Immature natural killer cell (primary cell): ENCODE measurements around the gene AASDH. TPM values are rescaled to one million over a fixed set of nuclear protein-coding genes. Genes with fewer than 3 reads are reported as not detected.

Experiments used
- DNase-seq, 3 donors: peaks; one replicate each; pipeline ENCODE4 v3.0.0; 2022; ENCODE audit warnings: mixed read lengths in 1 of 3
- H3K27ac Mint-ChIP-seq, 6 donors: one replicate each; pipeline ENCODE4 v1.8.0; 2020; ENCODE audit warnings: mixed read lengths in 6 of 6, mild to moderate bottlenecking in 5 of 6, inconsistent platforms in 4 of 6, moderate library complexity in 3 of 6
- H3K27me3 Mint-ChIP-seq, 3 donors: one replicate each; pipeline ENCODE4 v1.8.0; 2020 to 2021; ENCODE audit warnings: low read depth in 3 of 3, mild to moderate bottlenecking in 3 of 3, mixed read lengths in 3 of 3, moderate library complexity in 3 of 3, inconsistent platforms in 1 of 3
- H3K36me3 Mint-ChIP-seq, 3 donors: one replicate each; pipeline ENCODE4 v1.8.0; 2020; ENCODE audit warnings: mixed read lengths in 3 of 3, inconsistent platforms in 2 of 3, mild to moderate bottlenecking in 2 of 3
- H3K4me1 Mint-ChIP-seq, 2 donors: one replicate each; pipeline ENCODE4 v1.8.0; 2020; ENCODE audit warnings: inconsistent platforms in 2 of 2, mild to moderate bottlenecking in 2 of 2, mixed read lengths in 2 of 2, moderate library complexity in 1 of 2
- H3K4me3 Mint-ChIP-seq, 5 donors: one replicate each; pipeline ENCODE4 v1.8.0; 2020; ENCODE audit warnings: mild to moderate bottlenecking in 5 of 5, mixed read lengths in 5 of 5, inconsistent platforms in 3 of 5, moderate library complexity in 3 of 5
- H3K9me3 Mint-ChIP-seq, 6 donors: one replicate each; pipeline ENCODE4 v1.8.0; 2020; ENCODE audit warnings: mild to moderate bottlenecking in 6 of 6, mixed read lengths in 6 of 6, inconsistent platforms in 4 of 6, moderate library complexity in 3 of 6
- polyA plus RNA-seq, 3 donors: library from polyadenylated mRNA; unstranded; fragments of 300-500 nt; fragmentation: Illumina TruSeq; gene quantifications; one replicate each; pipeline ENCODE4 v1.2.3, GENCODE V29; 2021

Gene AASDH
- polyA plus RNA-seq, 3 donors from 2014 or later = 11.3 to 13.7 (median 11.4) TPM

- no peaks in the 10 kb centered on the region for H3K4me1 Mint-ChIP-seq
- H3K27me3 Mint-ChIP-seq = no peaks in the 10 kb centered on the region
- peaks cover 0 to 14% (median 9%) of the 10 kb centered on the region in 3 donors for H3K36me3 Mint-ChIP-seq
- no peak for DNase-seq
- peak overlapping the region in 1 of 6 donors; percentile 18 for H3K27ac Mint-ChIP-seq
- no peak overlapping the region for H3K4me3 Mint-ChIP-seq
- H3K9me3 Mint-ChIP-seq = no peaks in the 10 kb centered on the region
Measured at GRCh38 chr4:56410247-56411062, 23.2 kb upstream of the AASDH start.

GRCh38 chr4:56409511-56410090, 22.3 kb upstream of the AASDH start:
- Mint-ChIP-seq H3K27me3 (no peaks in the 10 kb centered on the region), H3K4me1 (no peaks in the 10 kb centered on the region), H3K27ac (no peak overlapping the region), H3K9me3 (no peaks in the 10 kb centered on the region), H3K36me3 (peaks cover 0 to 14% (median 14%) of the 10 kb centered on the region in 3 donors), H3K4me3 (no peak overlapping the region)
- no peak for DNase-seq

GRCh38 chr4:56408978-56409377, 21.7 kb upstream of the AASDH start:
- Mint-ChIP-seq H3K4me1 (no peaks in the 10 kb centered on the region), H3K36me3 (peaks cover 0 to 14% (median 14%) of the 10 kb centered on the region in 3 donors), H3K27me3 (no peaks in the 10 kb centered on the region), H3K27ac (no peak overlapping the region), H3K4me3 (no peak overlapping the region), H3K9me3 (no peaks in the 10 kb centered on the region)
- DNase-seq = no peak

- Mint-ChIP-seq H3K36me3 (peaks cover 4 to 17% (median 14%) of the 10 kb centered on the region in 3 donors), H3K4me1 (no peaks in the 10 kb centered on the region), H3K27me3 (peaks cover 0 to 2% (median 0%) of the 10 kb centered on the region in 3 donors), H3K27ac (no peak overlapping the region), H3K9me3 (no peaks in the 10 kb centered on the region), H3K4me3 (no peak overlapping the region)
- DNase-seq = no peak
Measured at GRCh38 chr4:56406151-56406550, 18.9 kb upstream of the AASDH start.

DNA sequence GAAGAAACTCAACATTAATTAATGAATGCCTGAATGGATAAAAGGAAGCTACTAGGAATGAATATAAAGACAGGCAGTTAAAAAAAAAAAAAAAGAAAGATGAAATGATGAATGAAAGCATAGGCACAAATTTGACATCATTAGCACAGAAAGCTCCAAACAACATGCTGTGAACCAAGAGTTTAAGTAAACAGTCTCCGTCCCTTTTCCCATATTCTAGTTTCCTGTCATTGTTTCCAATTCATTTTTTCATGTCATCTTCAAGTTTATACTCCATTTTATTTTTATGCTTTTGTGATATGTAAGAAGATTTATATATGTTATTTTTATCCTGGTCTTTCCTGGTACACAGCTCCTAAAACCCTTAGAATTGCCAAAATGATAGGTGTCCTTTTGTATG, 17.7 kb upstream of the AASDH start:
- Mint-ChIP-seq H3K4me1 (no peaks in the 10 kb centered on the region), H3K27me3 (peaks cover 0 to 2% (median 0%) of the 10 kb centered on the region in 3 donors), H3K4me3 (no peak overlapping the region), H3K9me3 (no peaks in the 10 kb centered on the region), H3K27ac (no peak overlapping the region), H3K36me3 (peaks cover 6 to 25% (median 14%) of the 10 kb centered on the region in 3 donors)
- DNase-seq = no peak

DNA sequence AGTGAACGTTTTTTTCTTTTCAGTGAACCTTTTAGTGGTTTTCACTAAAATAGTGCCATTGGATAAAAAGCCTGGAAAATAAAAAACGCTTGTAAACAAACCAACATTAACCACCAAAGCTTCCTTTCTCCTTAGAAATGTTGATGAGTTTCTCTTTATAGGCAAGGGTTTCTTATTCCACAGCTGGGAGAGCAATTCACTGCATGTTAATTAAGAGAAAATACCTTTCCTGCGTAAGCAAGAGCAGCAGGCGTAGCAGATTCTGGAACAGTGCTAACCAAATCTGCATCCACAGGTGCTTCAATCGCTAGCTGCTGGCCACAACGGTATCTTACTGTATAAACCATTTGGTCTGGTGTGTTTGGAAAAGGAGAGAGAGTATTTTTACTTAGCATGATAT, 13.3 kb upstream of the AASDH start:
- Mint-ChIP-seq H3K4me3 (no peak overlapping the region), H3K36me3 (peaks cover 5 to 19% (median 7%) of the 10 kb centered on the region in 3 donors), H3K9me3 (no peaks in the 10 kb centered on the region), H3K27ac (no peak overlapping the region), H3K4me1 (no peaks in the 10 kb centered on the region), H3K27me3 (peaks cover 0 to 2% (median 0%) of the 10 kb centered on the region in 3 donors)
- DNase-seq = no peak

DNA sequence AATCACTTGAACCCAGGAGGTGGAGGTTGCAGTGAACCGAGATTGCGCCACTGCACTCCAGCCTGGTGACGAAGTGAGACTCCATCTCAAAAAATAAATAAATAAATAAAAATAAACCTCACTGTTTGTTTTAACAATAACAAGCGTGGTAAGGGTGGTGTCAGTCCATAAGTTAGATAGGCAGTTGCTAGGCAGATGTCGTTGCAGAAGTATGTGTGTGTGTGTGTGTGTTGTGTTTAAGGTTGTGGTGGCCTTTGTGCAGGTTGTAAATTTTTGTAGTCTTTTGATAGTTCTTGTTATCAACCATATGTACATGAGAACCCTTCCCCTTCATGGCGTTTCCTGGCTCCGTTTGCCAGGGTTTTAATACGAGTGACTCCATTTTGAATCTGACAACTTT, 4.0 kb upstream of the AASDH start:
- peaks cover 0 to 6% (median 0%) of the 10 kb centered on the region in 3 donors for H3K36me3 Mint-ChIP-seq
- H3K27me3 Mint-ChIP-seq = peaks cover 6 to 13% (median 9%) of the 10 kb centered on the region in 3 donors
- no peaks in the 10 kb centered on the region for H3K9me3 Mint-ChIP-seq
- H3K4me1 Mint-ChIP-seq = peaks cover 27 to 40% of the 10 kb centered on the region in 2 donors
- no peak overlapping the region for H3K4me3 Mint-ChIP-seq
- H3K27ac Mint-ChIP-seq = peak overlapping the region in 1 of 6 donors; percentile 0
- no peak for DNase-seq

- Mint-ChIP-seq H3K4me1 (peaks cover 31 to 49% of the 10 kb centered on the region in 2 donors), H3K9me3 (no peaks in the 10 kb centered on the region), H3K4me3 (peak overlapping the region in 3 of 5 donors; percentile 30 to 95 (median 91))
Measured at GRCh38 chr4:56389558-56389957, 2.3 kb upstream of the AASDH start.

GRCh38 chr4:56388306-56388705, 1.0 kb upstream of the AASDH start:
- H3K36me3 Mint-ChIP-seq = no peaks in the 10 kb centered on the region
- DNase-seq = no peak
- peaks cover 31 to 49% of the 10 kb centered on the region in 2 donors for H3K4me1 Mint-ChIP-seq
- H3K27me3 Mint-ChIP-seq = peaks cover 6 to 13% (median 9%) of the 10 kb centered on the region in 3 donors
- H3K9me3 Mint-ChIP-seq = no peaks in the 10 kb centered on the region
- peak overlapping the region; percentile 91 to 97 (median 94) for H3K4me3 Mint-ChIP-seq
- H3K27ac Mint-ChIP-seq = peak overlapping the region; percentile 95 to 99 (median 97)

More at GRCh38 chr4:56389558-56389957, 2.3 kb upstream of the AASDH start:
- no peak for DNase-seq
- Mint-ChIP-seq H3K27me3 (peaks cover 6 to 13% (median 9%) of the 10 kb centered on the region in 3 donors), H3K27ac (peak overlapping the region in 4 of 6 donors; percentile 28 to 95 (median 78)), H3K36me3 (no peaks in the 10 kb centered on the region)

GRCh38 chr4:56386091-56386490, 1.2 kb downstream of the AASDH start:
- DNase-seq = no peak
- H3K4me3 Mint-ChIP-seq = peak overlapping the region; percentile 46 to 97 (median 91)
- H3K4me1 Mint-ChIP-seq = peaks cover 31 to 49% of the 10 kb centered on the region in 2 donors
- no peaks in the 10 kb centered on the region for H3K36me3 Mint-ChIP-seq
- H3K27ac Mint-ChIP-seq = peak overlapping the region; percentile 26 to 99 (median 85)
- peaks cover 6 to 13% (median 9%) of the 10 kb centered on the region in 3 donors for H3K27me3 Mint-ChIP-seq
- no peaks in the 10 kb centered on the region for H3K9me3 Mint-ChIP-seq

DNA sequence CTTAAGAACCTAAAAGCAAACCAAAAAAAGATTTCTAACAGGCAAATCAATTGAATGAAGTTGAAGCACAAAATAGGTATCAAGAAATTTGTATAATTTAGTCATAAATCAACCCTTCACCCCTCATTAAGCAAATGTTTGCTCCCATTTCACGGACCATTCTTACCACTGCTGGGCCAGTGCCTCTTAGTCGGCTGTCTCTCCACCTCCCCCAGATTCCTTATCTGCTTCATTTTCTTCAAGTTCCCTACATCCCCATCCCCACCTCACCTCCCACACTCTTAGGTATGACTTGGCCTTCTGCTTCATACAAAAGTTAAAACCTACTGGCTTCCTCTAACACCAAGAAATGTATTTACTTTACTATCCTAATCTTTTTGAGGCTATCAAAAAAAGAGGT, 11.8 kb downstream of the AASDH start:
- Mint-ChIP-seq H3K4me1 (peaks cover 0 to 3% of the 10 kb centered on the region in 2 donors), H3K36me3 (peaks cover 9 to 23% (median 22%) of the 10 kb centered on the region in 3 donors), H3K9me3 (no peaks in the 10 kb centered on the region), H3K27ac (peak overlapping the region in 1 of 6 donors; percentile 53), H3K27me3 (no peaks in the 10 kb centered on the region), H3K4me3 (no peak overlapping the region)
- DNase-seq = no peak

- DNase-seq = no peak
- H3K27me3 Mint-ChIP-seq = no peaks in the 10 kb centered on the region
- no peaks in the 10 kb centered on the region for H3K9me3 Mint-ChIP-seq
- no peak overlapping the region for H3K27ac Mint-ChIP-seq
- peaks cover 0 to 3% of the 10 kb centered on the region in 2 donors for H3K4me1 Mint-ChIP-seq
- H3K4me3 Mint-ChIP-seq = no peak overlapping the region
- H3K36me3 Mint-ChIP-seq = peaks cover 12 to 27% (median 23%) of the 10 kb centered on the region in 3 donors
Measured at GRCh38 chr4:56374956-56375355, 12.3 kb downstream of the AASDH start.

- peaks cover 0 to 1% (median 0%) of the 10 kb centered on the region in 6 donors for H3K9me3 Mint-ChIP-seq
- no peak overlapping the region for H3K4me3 Mint-ChIP-seq
- no peak for DNase-seq
- H3K36me3 Mint-ChIP-seq = peaks cover 14 to 36% (median 28%) of the 10 kb centered on the region in 3 donors
- H3K27ac Mint-ChIP-seq = no peak overlapping the region
- H3K4me1 Mint-ChIP-seq = peaks cover 0 to 3% of the 10 kb centered on the region in 2 donors
- H3K27me3 Mint-ChIP-seq = peaks cover 0 to 1% (median 0%) of the 10 kb centered on the region in 3 donors
Measured at GRCh38 chr4:56372774-56373173, 14.5 kb downstream of the AASDH start.
